Endometrium (tissue), 2 donors: ENCODE measurements around the gene BLMH.

Experiments
- FAIRE-seq: peaks from 2 replicates; lab custom pipeline; 2012; peaks lifted over from hg19 to GRCh38; lab: Jason Lieb, UNC
- donor health status: control.
- donor health status: control.

Gene BLMH

GRCh38 chr17:30308406-30308805, 16.7 kb upstream of the BLMH start:
- FAIRE-seq = no peak

GRCh38 chr17:30304778-30305177, 13.0 kb upstream of the BLMH start:
- no peak for FAIRE-seq

GRCh38 chr17:30302241-30302640, 10.5 kb upstream of the BLMH start:
- FAIRE-seq = no peak

- no peak for FAIRE-seq
These were observed 9.1 kb upstream of the BLMH start for GRCh38 chr17:30300818-30301217.

GRCh38 chr17:30299000-30299399, 7.3 kb upstream of the BLMH start:
- FAIRE-seq = no peak

GRCh38 chr17:30297715-30298114, 6.0 kb upstream of the BLMH start:
- no peak for FAIRE-seq

- no peak for FAIRE-seq
These were observed 4.8 kb upstream of the BLMH start for GRCh38 chr17:30296499-30297080.

- FAIRE-seq = no peak
These were observed 628 bp upstream of the BLMH start for GRCh38 chr17:30292286-30292858.

- FAIRE-seq = no peak
These were observed 825 bp downstream of the BLMH start for GRCh38 chr17:30290696-30291542.

- FAIRE-seq = no peak
These were observed 1.7 kb downstream of the BLMH start for GRCh38 chr17:30290077-30290476.

- no peak for FAIRE-seq
These were observed 12.6 kb downstream of the BLMH start for GRCh38 chr17:30279156-30279555.

GRCh38 chr17:30278032-30278431, 13.7 kb downstream of the BLMH start:
- no peak for FAIRE-seq

GRCh38 chr17:30275911-30276310, 15.8 kb downstream of the BLMH start:
- FAIRE-seq = no peak

GRCh38 chr17:30274887-30275286, 16.9 kb downstream of the BLMH start:
- FAIRE-seq = no peak

GRCh38 chr17:30273373-30273772, 18.4 kb downstream of the BLMH start:
- no peak for FAIRE-seq

- FAIRE-seq = no peak
These were observed 20.6 kb downstream of the BLMH start for GRCh38 chr17:30271102-30271501.

GRCh38 chr17:30267625-30268024, 24.1 kb downstream of the BLMH start:
- FAIRE-seq = no peak

- FAIRE-seq = no peak
These were observed 28.0 kb downstream of the BLMH start for GRCh38 chr17:30263552-30264333.

- FAIRE-seq = no peak
These were observed 34.8 kb downstream of the BLMH start for GRCh38 chr17:30256756-30257506.

- no peak for FAIRE-seq
These were observed 37.6 kb downstream of the BLMH start for GRCh38 chr17:30254150-30254549.

GRCh38 chr17:30253312-30253711, 38.4 kb downstream of the BLMH start:
- FAIRE-seq = no peak

GRCh38 chr17:30251931-30252330, 39.8 kb downstream of the BLMH start:
- FAIRE-seq = peak; percentile 21
